COR-L47 (cell line): Measurements from ENCODE around the gene GSTM5.
"Not testable (repeated sequence)": the region's sequence is repeated elsewhere in the genome, so short reads cannot be mapped to it uniquely, and the experiment has no call there.

Source experiments
- DNase-seq: peaks from one replicate; lab custom pipeline; 2025; lab: John Stamatoyannopoulos, UW

GSTM5 gene

DNA sequence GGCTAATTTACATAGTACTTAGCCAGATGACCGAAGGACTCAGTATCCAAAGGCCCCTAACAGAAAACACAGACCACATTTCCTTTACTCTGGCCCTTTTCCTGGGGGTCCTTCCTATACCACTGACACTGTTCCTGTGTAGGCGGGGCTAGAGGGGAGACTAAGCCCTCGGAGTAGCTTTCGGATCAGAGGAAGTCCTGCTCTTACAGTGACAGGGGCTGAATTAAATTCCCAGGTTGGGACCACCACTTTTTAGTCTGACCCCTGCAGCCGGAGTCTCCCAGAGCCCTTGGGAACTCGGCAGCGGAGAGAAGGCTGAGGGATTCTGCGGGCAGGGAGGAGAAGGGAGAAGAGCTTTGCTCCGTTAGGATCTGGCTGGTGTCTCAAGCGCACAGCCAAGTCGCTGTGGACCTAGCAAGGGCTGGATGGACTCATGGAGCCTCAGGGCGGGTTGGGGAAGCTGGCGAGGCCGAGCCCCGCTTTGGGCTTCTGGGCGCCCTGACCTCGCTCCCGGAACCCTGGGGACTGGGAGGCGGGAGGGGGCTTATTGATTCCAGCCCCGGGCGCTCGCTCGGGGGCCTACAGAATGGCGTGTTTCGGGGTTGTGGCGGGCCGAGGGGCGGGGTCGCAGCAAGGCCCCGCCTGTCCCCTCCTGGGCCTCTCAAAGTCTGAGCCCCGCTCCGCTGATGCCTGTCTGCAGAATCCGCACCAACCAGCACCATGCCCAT lies at the start of gene GSTM5:
TSS of gene GSTM5 (plus strand) at position 659 of the 728 bp plus-strand sequence. CDS start at position 721, 62 bp downstream.
- not testable (repeated sequence) for DNase-seq

DNA sequence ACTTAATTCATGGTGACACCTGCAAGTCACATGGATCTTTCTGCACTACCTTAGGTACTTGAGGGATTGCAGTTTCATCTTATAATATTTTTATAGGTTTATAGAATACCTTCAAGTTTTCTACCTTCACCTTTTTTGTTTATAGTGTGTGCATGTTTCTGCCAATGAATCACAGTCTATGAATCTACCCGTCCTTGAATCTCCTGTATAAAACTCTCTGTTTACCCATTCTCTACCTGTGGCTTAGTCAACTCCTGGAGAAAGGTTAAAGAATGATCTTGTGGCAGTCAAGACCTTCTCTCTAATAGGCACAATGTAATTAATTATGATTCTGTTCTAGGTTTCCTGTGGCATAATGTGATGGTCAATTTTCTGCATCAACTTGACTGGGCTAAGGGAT lies 47.4 kb upstream of the GSTM5 start:
- no peak for DNase-seq

DNA sequence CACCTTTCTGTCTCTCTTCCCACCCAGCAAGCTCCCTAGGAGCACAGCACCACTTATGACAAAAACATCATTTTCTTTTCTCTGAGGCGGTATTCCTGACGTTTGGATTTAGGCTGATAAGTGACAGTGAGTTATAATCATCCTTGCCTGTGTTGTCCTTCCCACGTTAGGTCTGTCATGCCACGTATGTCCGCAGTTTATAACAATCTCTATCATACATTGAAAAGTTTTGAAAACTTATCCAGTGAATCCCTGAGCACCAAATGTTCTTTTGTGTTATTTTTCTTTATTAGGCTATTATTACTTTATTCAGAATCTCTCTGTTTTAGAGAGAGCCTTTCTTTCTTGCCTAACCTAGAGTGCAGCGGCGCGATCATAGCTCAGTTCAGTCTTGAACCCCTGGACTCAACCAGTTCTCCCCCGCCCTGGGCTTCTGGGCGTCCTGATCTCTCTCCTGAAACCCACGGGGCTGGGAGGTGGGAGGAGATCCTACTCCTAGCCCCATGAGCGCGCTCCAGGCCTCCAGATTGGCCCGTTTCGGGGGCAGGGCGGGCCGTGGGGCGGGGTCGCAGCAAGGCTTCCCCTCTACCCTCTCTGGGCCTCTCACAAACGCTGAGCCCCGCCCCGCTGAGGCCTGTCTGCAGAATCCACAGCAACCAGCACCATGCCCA lies 44.5 kb upstream of the GSTM5 start, which contains the start of gene GSTM2:
TSS of gene GSTM2 (plus strand) at position 606 of the 671 bp plus-strand sequence. CDS start at position 665, 59 bp downstream.
- DNase-seq = no peak

GRCh38 chr1:109668123-109668775 lies 43.8 kb upstream of the GSTM5 start:
- DNase-seq = no peak

- no peak for DNase-seq
Observed at GRCh38 chr1:109669246-109669948, 42.7 kb upstream of the GSTM5 start.

DNA sequence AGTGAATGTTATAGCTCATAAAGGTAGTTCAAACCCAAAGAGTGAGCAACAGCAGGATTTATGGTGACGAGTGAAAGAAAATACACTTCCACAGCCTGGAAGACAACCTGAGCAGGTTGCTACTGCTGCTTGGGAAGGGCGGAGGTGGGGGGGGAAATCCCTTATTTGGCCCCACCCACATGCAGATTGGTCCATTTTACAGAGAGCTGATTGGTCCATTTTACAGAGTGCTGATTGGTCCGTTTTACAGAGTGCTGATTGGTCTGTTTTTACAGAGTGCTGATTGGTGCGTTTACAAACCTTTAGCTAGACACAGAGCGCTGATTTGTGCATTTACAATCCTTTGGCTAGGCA lies 42.1 kb upstream of the GSTM5 start:
- DNase-seq = not testable (repeated sequence)

DNA sequence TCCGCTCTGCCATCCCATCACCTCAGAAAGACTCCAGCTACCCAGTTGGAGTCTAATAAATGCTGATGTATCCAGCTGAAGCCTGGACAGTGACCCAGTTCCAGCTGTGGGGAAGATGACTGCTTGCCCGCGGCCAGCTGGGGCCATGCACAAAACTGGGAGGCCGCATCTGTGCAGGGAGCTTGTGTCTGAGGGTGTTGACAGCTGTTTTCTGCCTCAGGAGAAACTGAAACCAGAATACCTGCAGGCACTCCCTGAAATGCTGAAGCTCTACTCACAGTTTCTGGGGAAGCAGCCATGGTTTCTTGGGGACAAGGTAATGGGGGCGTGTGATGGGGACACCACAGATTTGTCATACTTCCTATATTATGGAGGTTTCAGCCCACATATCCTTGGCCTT lies 41.0 kb upstream of the GSTM5 start:
- no peak for DNase-seq

- not testable (repeated sequence) for DNase-seq
Observed at GRCh38 chr1:109673861-109674260, 38.2 kb upstream of the GSTM5 start.

DNA sequence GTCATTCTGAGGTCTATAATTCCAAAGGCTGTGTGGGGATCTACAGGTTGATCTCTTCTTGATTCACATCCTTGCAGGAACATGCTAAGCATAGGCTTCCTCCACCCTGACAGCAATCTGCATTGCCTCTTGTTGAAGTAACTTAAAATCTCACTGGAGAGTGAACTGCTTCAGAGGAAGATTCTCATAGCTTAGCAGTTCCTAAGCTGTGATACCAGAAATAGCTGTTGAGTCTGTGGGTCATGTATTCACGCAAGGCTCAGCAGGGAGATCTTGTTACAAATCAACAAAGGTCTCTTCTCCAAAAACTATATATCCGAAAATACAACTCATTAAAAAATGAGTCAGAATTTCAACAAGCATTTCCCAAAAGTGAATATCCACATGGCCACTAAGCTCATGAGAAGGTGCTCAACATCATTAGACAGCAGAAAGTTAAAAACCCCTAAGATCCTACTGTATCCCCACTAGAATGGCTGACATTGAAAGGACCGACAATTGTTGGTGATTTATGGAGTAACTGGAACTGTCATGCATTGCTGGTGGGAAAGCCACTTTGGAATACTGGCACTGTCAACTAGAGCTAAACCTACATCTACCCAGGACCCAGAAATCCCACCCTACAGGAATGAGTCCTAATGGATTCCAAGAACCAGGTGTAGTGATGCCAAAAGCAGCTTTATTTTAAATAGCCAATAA lies 35.2 kb upstream of the GSTM5 start:
- DNase-seq = not testable (repeated sequence)

DNA sequence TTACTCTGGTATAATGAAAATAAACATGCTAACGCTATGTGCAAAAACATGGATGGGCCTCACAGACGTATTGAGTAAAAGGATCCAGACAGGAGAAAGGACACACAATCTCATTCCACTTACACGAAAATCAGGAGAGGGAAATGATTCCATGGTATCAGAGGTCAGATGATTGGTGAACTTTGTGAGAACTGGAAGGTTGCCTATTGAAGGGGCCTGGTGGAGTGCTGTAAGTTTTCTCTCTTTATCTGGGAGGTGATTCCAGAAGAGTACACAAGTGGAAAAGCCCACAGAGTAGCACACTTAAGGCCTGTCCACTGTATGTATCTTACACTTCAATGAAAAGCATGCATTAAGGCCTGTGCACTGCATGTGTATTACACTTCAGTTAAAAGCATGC lies 34.6 kb upstream of the GSTM5 start:
- DNase-seq = no peak

- DNase-seq = not testable (repeated sequence)
Observed at GRCh38 chr1:109678637-109679036, 33.4 kb upstream of the GSTM5 start.

GRCh38 chr1:109684777-109685176 lies 27.3 kb upstream of the GSTM5 start:
- not testable (repeated sequence) for DNase-seq

GRCh38 chr1:109685399-109685798 lies 26.7 kb upstream of the GSTM5 start:
- not testable (repeated sequence) for DNase-seq

DNA sequence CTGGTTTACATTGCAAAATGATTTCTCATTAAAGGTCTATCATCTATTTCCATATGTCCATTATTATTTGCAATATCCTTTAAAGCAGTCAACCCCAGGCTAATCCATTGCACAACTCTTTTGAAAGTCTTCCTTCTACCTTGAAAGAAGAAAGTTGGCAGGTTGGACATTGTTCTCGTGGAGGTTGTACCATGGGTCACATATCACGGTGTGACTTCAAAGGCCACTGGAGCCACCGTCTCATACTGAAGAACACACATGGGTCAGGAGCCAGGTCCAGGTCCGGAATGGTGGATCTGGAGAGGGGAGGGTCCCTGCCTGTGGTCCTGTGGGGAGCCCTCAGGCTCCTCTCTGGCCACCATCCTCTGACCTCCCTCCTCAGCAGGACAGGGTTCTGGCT lies 26.2 kb upstream of the GSTM5 start:
- not testable (repeated sequence) for DNase-seq

DNA sequence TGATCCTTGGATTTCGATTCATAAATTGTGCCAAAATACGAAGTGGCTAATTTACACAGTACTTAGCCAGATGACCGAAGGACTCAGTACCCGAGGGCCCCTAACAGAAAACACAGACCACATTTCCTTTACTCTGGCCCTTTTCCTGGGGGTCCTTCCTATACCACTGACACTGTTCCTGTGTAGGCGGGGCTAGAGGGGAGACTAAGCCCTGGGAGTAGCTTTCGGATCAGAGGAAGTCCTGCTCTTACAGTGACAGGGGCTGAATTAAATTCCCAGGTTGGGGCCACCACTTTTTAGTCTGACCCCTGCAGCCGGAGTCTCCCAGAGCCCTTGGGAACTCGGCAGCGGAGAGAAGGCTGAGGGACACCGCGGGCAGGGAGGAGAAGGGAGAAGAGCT lies 24.9 kb upstream of the GSTM5 start:
- not testable (repeated sequence) for DNase-seq

GRCh38 chr1:109687641-109688499 lies 24.2 kb upstream of the GSTM5 start, which contains the start of gene GSTM1:
TSS of gene GSTM1 (plus strand) at chr1:109687817. CDS start at chr1:109687874, 57 bp downstream.
- DNase-seq = no peak

DNA sequence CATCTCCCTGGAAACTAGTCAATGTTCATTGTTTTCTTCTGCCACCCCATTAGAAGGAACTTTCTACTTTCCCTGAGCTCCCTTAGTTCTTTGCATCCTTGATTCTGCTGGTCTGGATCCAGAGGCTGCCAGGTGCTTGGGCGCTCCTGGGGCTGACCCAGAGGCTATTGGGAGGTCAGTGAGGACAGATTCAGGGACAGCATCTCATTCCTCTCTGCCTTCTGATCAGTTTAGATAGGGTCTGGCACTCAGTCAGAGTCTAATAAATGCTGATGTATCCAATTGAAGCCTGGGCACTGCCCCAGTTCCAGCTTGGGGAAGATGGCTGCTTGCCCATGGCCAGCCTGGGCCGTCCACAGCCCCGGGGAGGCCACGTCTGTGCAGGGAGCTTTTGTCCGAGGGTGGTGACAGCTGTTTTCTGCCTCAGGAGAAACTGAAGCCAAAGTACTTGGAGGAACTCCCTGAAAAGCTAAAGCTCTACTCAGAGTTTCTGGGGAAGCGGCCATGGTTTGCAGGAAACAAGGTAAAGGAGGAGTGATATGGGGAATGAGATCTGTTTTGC lies 22.1 kb upstream of the GSTM5 start:
- no peak for DNase-seq

DNA sequence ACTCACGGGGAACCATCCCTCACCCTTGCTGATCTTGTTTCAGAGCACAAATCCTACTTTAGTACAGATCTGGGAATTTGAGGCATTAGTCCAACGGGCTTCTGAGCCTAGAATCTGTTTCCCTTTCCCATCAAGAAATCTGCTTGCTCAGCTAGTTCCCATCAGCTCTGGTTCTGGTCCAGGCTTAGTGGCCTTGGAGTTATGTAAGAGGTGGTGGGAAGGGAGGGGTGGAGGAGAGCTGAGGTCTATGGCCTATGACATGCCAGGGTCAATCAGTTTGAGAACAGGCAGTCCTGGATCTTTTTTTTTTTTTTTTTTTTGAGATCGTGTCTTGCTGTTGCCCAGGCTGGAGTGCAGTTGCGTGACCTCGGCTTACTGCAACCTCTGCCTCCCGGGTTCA lies 20.3 kb upstream of the GSTM5 start:
- DNase-seq = no peak

DNA sequence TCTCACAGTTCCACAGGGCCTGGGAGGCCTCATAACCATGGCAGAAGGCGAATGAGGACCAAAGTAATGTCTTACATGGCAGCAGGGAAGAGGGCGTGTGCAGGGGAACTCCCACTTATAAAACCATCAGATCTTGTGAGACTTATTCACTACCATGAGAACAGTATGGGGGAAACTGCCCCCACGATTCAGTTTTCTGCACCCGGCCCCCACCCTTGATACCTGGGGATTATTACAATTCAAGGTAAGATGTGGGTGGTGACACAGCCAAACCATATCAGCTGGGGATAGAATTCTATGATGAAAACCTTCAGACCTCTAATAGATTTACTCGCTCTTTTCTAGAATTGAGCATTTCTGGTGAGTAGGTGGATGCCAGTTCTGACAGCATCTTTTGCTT lies 17.7 kb upstream of the GSTM5 start:
- DNase-seq = not testable (repeated sequence)

GRCh38 chr1:109695138-109695537 lies 16.9 kb upstream of the GSTM5 start:
- DNase-seq = not testable (repeated sequence)
